Body of pancreas (tissue), 4 donors: ENCODE data around the gene RB1.

Experiments
- CTCF ChIP-seq, 7 experiments: fragments of 450-650 bp in 4 of 7; fragments of 200-600 bp in 3 of 7; sonication (generic) in 3 of 7; IDR thresholded peaks; one replicate each; pipeline ENCODE4 v1.5.1; 2016 to 2019; ENCODE audit warnings: antibody characterized with exemption in 7 of 7
- POLR2A ChIP-seq, 3 donors: fragments of 450-650 bp; IDR thresholded peaks; one replicate each; pipeline ENCODE4 v1.6.1; 2016; ENCODE audit warnings: antibody characterized with exemption in 3 of 3, mild to moderate bottlenecking in 2 of 3

DNA sequence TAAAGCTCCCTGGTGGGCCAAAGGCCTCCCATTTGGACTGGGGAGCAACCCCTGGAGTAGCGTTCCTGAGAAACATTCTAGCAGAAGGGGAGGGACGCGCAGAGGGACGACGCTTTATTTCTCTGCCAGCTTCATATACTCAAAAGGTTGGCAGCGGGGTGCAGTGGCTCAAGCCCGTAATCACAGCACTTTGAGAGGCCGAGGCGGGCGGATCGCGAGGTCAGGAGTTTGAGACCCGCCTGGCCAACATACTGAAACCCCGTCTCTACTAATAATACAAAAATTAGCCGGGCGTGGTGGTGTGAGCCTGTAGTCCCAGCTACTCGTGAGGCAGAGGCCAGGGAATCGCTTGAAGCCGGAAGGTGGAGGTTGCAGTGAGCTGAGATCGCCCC is 16.8 kb downstream of the RB1 start:
- TF ChIP-seq POLR2A (IDR thresholded peaks at IDR 0.05) (no peak), CTCF (IDR thresholded peaks at IDR 0.05) (no peak)
